SK-N-SH (cell line): Measurements from ENCODE around the gene CRYBG2. TPM values are rescaled to one million over a fixed set of nuclear protein-coding genes. Genes with fewer than 3 reads are reported as not detected.

Experiments
- CTCF ChIA-PET: fragments of 300-600, 350-600 bp; formaldehyde crosslinking; extraction: SDS; loops from one replicate; lab custom pipeline; 2021; lab: Yijun Ruan, JAX
- POLR2A ChIA-PET: fragments of 350-600 bp; sonication (Branson Sonifier 250); formaldehyde crosslinking; extraction: SDS; loops from one replicate; lab custom pipeline; 2020; ENCODE audit warnings: antibody characterized with exemption, inconsistent platforms; lab: Yijun Ruan, JAX
- DNase-seq: peaks from one replicate; pipeline ENCODE4 v3.0.0; 2012
- H2AFZ ChIP-seq: fragments of 200-600 bp; sonication (generic); 2 replicates; pipeline ENCODE4 v1.8.1; 2016; ENCODE audit warnings: antibody characterized with exemption, mild to moderate bottlenecking, low read depth
- H3F3A ChIP-seq: fragments of 200-600 bp; sonication (generic); replicated peaks from 2 replicates; pipeline ENCODE3; 2016; ENCODE audit warnings: antibody characterized with exemption, mild to moderate bottlenecking; ENCODE audit not compliant: insufficient read depth
- H3K27ac ChIP-seq, 2 experiments: fragments of 200-500 bp in 1 of 2; fragments of 200-600 bp in 1 of 2; sonication (Bioruptor generic) in 1 of 2; sonication (generic), shearing (Covaris generic) in 1 of 2; 2 replicates each; pipeline versions ENCODE4 v1.5.1 to v1.6.1; 2014 to 2016; ENCODE audit warnings: low read depth in 2 of 2, inconsistent platforms in 1 of 2, low read length in 1 of 2, mild to moderate bottlenecking in 1 of 2, mixed read lengths in 1 of 2
- H3K27me3 ChIP-seq: fragments of 200-600 bp; sonication (generic), shearing (Covaris generic); 2 replicates; pipeline ENCODE4 v1.6.1; 2016; ENCODE audit warnings: mixed run types; ENCODE audit not compliant: insufficient read depth
- H3K36me3 ChIP-seq, 2 experiments: fragments of 200-500 bp in 1 of 2; fragments of 200-600 bp in 1 of 2; sonication (Bioruptor generic) in 1 of 2; sonication (generic) in 1 of 2; replicated peaks in 1 of 2; 2 replicates each; pipeline versions ENCODE3 to v1.5.1; 2014 to 2016; ENCODE audit warnings: low read length in 1 of 2, mild to moderate bottlenecking in 1 of 2; ENCODE audit not compliant: insufficient read depth in 2 of 2, control insufficient read depth in 1 of 2
- H3K4me1 ChIP-seq, 2 experiments: fragments of 200-500 bp in 1 of 2; fragments of 200-600 bp in 1 of 2; sonication (Bioruptor generic) in 1 of 2; sonication (generic), shearing (Covaris generic) in 1 of 2; 2 replicates each; pipeline versions ENCODE4 v1.5.1 to v1.6.1; 2014 to 2016; ENCODE audit warnings: low read depth in 1 of 2, low read length in 1 of 2, mixed run types in 1 of 2; ENCODE audit not compliant: insufficient read depth in 2 of 2, control insufficient read depth in 1 of 2
- H3K4me2 ChIP-seq: fragments of 200-600 bp; sonication (generic), shearing (Covaris generic); 2 replicates; pipeline ENCODE4 v1.6.1; 2017; ENCODE audit warnings: mixed run types
- H3K4me3 ChIP-seq, 2 experiments: fragments of 200-500 bp in 1 of 2; fragments of 200-600 bp in 1 of 2; sonication (Bioruptor generic) in 1 of 2; sonication (generic), shearing (Covaris generic) in 1 of 2; 2 replicates each; pipeline versions ENCODE4 v1.5.1 to v1.8.1; 2014 to 2016; ENCODE audit warnings: low read depth in 2 of 2, inconsistent platforms in 1 of 2, low read length in 1 of 2, mild to moderate bottlenecking in 1 of 2, mixed read lengths in 1 of 2, moderate library complexity in 1 of 2
- H3K79me2 ChIP-seq: fragments of 200-600 bp; sonication (generic); 2 replicates; pipeline ENCODE4 v1.8.1; 2017; ENCODE audit warnings: mild to moderate bottlenecking; ENCODE audit not compliant: insufficient read depth
- H3K9ac ChIP-seq: fragments of 200-600 bp; sonication (generic); 2 replicates; pipeline ENCODE4 v1.6.1; 2017; ENCODE audit warnings: mixed run types
- H3K9me2 ChIP-seq: fragments of 200-600 bp; sonication (generic); 2 replicates; pipeline ENCODE4 v1.6.1; 2017; ENCODE audit warnings: mixed run types
- H3K9me3 ChIP-seq: fragments of 200-600 bp; sonication (generic); 2 replicates; pipeline ENCODE4 v1.6.1; 2017; ENCODE audit warnings: mixed run types, mild to moderate bottlenecking, moderate library complexity
- H4K20me1 ChIP-seq: fragments of 200-600 bp; sonication (generic); 2 replicates; pipeline ENCODE4 v1.6.1; 2017; ENCODE audit warnings: mild to moderate bottlenecking, mixed run types; ENCODE audit not compliant: insufficient read depth
- ELF1 ChIP-seq: IDR thresholded peaks from 2 replicates; pipeline ENCODE4 v1.4.0; 2012
- FOXM1 ChIP-seq: IDR thresholded peaks from 2 replicates; pipeline ENCODE4 v1.4.0; 2012; ENCODE audit warnings: low read depth, mild to moderate bottlenecking
- MAX ChIP-seq: IDR thresholded peaks from 2 replicates; pipeline ENCODE4 v1.4.0; 2012; ENCODE audit warnings: low read depth
- POLR2AphosphoS5 ChIP-seq: IDR thresholded peaks from 2 replicates; pipeline ENCODE4 v1.6.1; 2012; ENCODE audit warnings: low read depth, low read length
- USF2 ChIP-seq: fragments of 150-350 bp; IDR thresholded peaks from 2 replicates; pipeline ENCODE4 v1.6.1; 2017; ENCODE audit warnings: antibody characterized with exemption, low read length, low read depth, borderline replicate concordance
- WGBS: methylation state at CpG from one replicate; pipeline ENCODE4 v1.1.6; 2017; ENCODE audit warnings: low lambda C conversion rate; 5-methylcytosine and 5-hydroxymethylcytosine counted together
- polyA plus RNA-seq, 3 experiments: library from polyadenylated mRNA; depleted of rRNA; stranded (reverse); fragments of >200 nt; gene quantifications; 2 replicates each; pipeline ENCODE4 v1.2.3, GENCODE V29; 2012
- TF ChIP-seq, protein P1 (sequence below): IDR thresholded peaks from 2 replicates; pipeline ENCODE4 v1.6.1; 2012; ENCODE audit warnings: mild to moderate bottlenecking, low read depth, low read length, moderate library complexity

Gene CRYBG2
- polyA plus RNA-seq, 1 of the 3 experiments (the other 2 are of a cell fraction): 0.08 TPM

GRCh38 chr1:26360807-26361604 is 7.1 kb upstream of the CRYBG2 start:
- POLR2A ChIA-PET: no interaction called here

More at GRCh38 chr1:26360807-26361604, 7.1 kb upstream of the CRYBG2 start:
- Histone ChIP-seq H3K9me3 (no peaks in the 10 kb centered on the region), H3F3A (no peaks in the 10 kb centered on the region), H2AFZ (peak overlapping the region; percentile 16; the same call in 1 of the 2 replicates), H3K79me2 (no peaks in the 10 kb centered on the region), H3K4me3 (peak overlapping the region; percentile 45 to 48), H3K9ac (no peak overlapping the region), H3K27me3 (peaks cover 25% of the 10 kb centered on the region; the same call in 1 of the 2 replicates), H3K36me3 (no peaks in the 10 kb centered on the region), H3K9me2 (no peaks in the 10 kb centered on the region), H3K4me1 (peaks cover 0 to 9% of the 10 kb centered on the region in 2 experiments; a peak in 2 of 4 replicates), H3K27ac (no peak overlapping the region), H4K20me1 (no peaks in the 10 kb centered on the region), H3K4me2 (peak overlapping the region; percentile 78)
- WGBS: 65% methylated on average over 14 of the region's 27 CpGs
- DNase-seq: peak; percentile 54
- TF ChIP-seq USF2: no peak
- TF ChIP-seq MAX: no peak
- no peak for TF ChIP-seq POLR2AphosphoS5
- TF ChIP-seq, protein P1, sequence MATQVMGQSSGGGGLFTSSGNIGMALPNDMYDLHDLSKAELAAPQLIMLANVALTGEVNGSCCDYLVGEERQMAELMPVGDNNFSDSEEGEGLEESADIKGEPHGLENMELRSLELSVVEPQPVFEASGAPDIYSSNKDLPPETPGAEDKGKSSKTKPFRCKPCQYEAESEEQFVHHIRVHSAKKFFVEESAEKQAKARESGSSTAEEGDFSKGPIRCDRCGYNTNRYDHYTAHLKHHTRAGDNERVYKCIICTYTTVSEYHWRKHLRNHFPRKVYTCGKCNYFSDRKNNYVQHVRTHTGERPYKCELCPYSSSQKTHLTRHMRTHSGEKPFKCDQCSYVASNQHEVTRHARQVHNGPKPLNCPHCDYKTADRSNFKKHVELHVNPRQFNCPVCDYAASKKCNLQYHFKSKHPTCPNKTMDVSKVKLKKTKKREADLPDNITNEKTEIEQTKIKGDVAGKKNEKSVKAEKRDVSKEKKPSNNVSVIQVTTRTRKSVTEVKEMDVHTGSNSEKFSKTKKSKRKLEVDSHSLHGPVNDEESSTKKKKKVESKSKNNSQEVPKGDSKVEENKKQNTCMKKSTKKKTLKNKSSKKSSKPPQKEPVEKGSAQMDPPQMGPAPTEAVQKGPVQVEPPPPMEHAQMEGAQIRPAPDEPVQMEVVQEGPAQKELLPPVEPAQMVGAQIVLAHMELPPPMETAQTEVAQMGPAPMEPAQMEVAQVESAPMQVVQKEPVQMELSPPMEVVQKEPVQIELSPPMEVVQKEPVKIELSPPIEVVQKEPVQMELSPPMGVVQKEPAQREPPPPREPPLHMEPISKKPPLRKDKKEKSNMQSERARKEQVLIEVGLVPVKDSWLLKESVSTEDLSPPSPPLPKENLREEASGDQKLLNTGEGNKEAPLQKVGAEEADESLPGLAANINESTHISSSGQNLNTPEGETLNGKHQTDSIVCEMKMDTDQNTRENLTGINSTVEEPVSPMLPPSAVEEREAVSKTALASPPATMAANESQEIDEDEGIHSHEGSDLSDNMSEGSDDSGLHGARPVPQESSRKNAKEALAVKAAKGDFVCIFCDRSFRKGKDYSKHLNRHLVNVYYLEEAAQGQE: no peak
- TF ChIP-seq ELF1: no peak
- no peak for TF ChIP-seq FOXM1
- CTCF ChIA-PET: interaction anchor here (0.7 to 6.7 kb wide), 11 partner anchors 10 to 85 kb away, joined by 3 to 99 read pairs (median 9); partner anchors contain the start of gene CRYBG2
